NB4 (cell line): Measurements from ENCODE around the gene PDGFD.

Source experiments
- DNase-seq: peaks from one replicate; pipeline ENCODE4 v3.0.0; 2010; ENCODE audit warnings: low read depth
- H3K4me3 ChIP-seq: one replicate; pipeline ENCODE4 v1.5.1; 2011; ENCODE audit warnings: mild to moderate bottlenecking, low read depth, low read length, moderate library complexity
- MYC ChIP-seq: IDR thresholded peaks from 2 replicates; pipeline ENCODE4 v1.6.1; 2011; ENCODE audit warnings: low read depth, low read length
- POLR2A ChIP-seq: IDR thresholded peaks from 2 replicates; pipeline ENCODE4 v1.6.1; 2011; ENCODE audit warnings: mild to moderate bottlenecking; ENCODE audit not compliant: insufficient read length; ENCODE audit errors: extremely low read depth
- TF ChIP-seq, protein P1 (sequence below): IDR thresholded peaks from 2 replicates; pipeline ENCODE4 v1.6.1; 2011; ENCODE audit warnings: low read depth, low read length
- TF ChIP-seq, protein P2 (sequence below): IDR thresholded peaks from one replicate; pipeline ENCODE4 v1.5.1; 2012; ENCODE audit warnings: low read depth, low read length

PDGFD gene

DNA sequence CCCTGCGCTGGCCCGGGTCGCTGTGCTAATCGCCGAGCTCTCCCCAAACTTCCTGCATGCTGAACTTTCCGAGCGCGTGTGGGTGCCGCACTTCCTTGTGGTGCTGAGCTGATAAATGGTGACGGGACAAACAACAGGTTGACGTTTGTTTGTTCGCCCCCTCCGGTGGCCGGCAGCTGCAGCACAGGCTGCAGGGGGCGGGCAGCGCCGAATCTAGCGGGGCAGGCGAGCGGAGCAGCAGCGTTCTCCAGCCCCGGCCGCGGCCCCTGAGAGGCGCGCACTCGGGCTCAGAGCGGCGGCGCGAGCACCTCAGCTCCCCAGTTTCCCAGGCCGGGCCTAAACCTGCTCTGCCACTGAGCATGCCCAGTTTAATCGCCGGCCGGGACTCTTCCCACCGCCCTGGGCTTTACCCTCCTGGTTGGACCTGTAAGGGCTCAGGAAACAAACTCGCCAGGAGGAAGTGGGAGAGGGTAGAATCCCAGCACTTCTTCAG, at the start of gene PDGFD:
TSS of gene PDGFD (minus strand) at position 120 of the 493 bp plus-strand sequence.
- DNase-seq: peak; percentile 8

DNA sequence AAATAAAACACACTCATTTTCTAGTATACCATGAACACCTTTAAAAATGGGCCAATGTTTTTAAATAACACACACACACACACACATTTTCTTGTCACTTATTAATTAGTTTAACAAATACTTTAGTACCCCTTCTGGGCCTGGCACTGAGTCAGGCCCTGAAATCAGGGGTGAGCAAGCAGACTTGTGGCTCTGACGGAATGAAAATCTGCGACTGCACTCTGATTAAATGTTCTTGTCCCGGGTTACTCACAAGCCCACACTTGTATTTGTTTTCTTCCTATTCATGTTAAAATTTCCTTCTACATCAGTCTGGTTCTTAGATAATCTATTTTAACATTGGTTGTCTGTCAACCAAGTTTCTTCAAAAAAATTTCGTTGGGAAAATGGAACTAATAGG, 43.0 kb upstream of the PDGFD start:
- H3K4me3 ChIP-seq: no peak overlapping the region
- no peak for TF ChIP-seq MYC
- DNase-seq: no peak

More for the DNA sequence above, at the start of gene PDGFD:
- TF ChIP-seq, protein P1, sequence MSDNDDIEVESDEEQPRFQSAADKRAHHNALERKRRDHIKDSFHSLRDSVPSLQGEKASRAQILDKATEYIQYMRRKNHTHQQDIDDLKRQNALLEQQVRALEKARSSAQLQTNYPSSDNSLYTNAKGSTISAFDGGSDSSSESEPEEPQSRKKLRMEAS: no peak
- TF ChIP-seq, protein P2, sequence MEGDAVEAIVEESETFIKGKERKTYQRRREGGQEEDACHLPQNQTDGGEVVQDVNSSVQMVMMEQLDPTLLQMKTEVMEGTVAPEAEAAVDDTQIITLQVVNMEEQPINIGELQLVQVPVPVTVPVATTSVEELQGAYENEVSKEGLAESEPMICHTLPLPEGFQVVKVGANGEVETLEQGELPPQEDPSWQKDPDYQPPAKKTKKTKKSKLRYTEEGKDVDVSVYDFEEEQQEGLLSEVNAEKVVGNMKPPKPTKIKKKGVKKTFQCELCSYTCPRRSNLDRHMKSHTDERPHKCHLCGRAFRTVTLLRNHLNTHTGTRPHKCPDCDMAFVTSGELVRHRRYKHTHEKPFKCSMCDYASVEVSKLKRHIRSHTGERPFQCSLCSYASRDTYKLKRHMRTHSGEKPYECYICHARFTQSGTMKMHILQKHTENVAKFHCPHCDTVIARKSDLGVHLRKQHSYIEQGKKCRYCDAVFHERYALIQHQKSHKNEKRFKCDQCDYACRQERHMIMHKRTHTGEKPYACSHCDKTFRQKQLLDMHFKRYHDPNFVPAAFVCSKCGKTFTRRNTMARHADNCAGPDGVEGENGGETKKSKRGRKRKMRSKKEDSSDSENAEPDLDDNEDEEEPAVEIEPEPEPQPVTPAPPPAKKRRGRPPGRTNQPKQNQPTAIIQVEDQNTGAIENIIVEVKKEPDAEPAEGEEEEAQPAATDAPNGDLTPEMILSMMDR: no peak
- TF ChIP-seq MYC: no peak
- TF ChIP-seq POLR2A: no peak
- H3K4me3 ChIP-seq: no peak within 1 kb of the TSS

DNA sequence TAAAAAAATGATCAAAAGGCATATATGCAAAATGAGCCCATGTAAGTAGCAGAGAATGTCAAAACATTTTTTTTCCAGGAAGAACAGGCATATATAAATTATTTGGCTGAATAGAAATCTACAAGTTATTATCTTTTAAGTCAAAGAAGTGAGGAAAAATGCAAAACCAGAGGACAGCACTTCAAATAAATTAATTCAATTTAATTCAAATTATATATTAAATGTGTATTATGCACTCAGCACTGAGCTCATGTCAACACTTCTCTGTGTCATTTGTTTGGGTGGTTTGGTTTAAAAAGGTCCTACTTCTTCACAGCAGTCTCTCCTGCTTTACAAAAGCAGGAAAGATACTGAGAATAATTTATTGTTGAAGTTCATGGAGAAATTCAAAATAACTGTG, 41.9 kb upstream of the PDGFD start:
- DNase-seq: no peak
- no peak overlapping the region for H3K4me3 ChIP-seq
- no peak for TF ChIP-seq POLR2A

DNA sequence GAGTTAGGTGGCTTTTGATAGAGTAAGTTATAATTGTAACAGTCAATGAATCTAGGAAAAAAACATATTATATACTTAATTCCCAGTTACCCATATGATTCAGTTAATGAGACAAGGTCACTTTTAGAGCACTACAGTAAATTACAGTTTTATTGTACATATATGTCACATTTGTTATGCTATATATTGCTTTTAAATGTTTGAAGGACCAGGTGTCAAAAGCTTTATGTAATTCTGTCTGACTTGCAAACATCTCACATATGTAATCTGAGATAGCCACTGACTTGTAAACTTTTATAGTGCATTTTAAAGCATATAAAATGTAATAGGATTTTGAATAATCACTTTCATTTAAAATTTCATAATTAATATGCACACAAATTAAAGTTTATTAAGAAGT, 36.7 kb upstream of the PDGFD start:
- no peak overlapping the region for H3K4me3 ChIP-seq
- DNase-seq: no peak
- TF ChIP-seq MYC: no peak

DNA sequence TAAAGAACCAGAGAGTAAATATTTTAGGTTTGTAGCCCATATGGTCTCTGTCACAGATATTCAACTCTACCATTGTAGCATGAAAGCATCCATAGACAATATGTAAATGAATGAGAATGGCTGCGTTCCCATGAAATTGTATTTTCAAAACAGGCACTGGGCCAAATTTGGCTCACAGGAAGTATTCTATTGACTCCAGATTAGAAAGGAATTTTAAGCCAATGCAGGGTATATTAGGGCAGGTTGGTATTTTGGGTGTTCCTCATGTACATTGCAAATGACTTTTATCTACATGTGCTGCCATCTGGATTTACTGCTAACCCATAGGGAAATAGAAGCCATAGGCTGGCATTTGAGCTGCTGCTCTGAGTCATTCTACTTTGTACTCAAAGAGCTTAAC, 35.1 kb upstream of the PDGFD start:
- DNase-seq: no peak
- no peak for TF ChIP-seq POLR2A
- no peak for TF ChIP-seq MYC
- TF ChIP-seq, protein P2: no peak
- TF ChIP-seq, protein P1: no peak
- H3K4me3 ChIP-seq: no peak overlapping the region

DNA sequence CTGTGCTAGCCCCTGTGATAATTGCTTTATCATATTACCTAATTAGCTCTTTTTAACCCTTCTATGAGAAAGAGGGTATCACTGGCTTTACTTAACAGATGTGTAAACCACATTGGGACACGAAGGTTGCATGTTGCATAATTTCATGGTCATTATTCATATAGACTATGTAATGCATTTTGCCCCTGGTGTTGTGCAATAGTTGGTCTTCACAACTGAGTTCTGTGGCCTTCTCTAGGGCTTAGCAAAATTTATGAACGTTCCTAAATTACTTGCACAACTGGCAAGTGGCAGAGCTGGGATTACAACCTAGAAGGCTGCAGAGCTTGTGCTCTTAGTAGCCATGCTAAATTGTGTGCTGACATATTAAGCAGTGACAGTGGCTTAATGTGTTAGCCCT, 34.6 kb upstream of the PDGFD start:
- TF ChIP-seq POLR2A: no peak
- no peak for TF ChIP-seq MYC
- TF ChIP-seq, protein P2: no peak
- TF ChIP-seq, protein P1: no peak
- no peak overlapping the region for H3K4me3 ChIP-seq
- peak; percentile 84 for DNase-seq

DNA sequence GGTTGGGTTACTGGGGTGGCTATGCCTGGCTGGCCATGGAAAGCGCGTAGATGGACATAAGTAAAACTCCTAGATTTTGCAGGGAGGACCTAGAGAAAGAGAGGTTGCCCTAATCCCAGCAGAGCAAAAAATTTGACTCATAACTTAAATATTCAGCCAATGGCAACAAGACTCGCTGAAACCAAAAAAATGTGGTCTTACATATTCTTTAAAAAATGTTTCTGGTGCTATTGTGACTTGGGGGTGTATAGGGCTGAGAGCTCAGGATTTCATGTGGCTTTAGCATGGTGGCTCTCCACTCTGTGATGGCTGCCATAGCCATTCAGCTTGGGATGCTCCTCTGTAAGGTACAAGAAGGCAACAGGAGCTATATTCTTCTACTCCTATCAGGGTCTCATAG, 27.2 kb upstream of the PDGFD start:
- TF ChIP-seq POLR2A (no peak), MYC (no peak)
- TF ChIP-seq, protein P1: no peak
- TF ChIP-seq, protein P2: no peak
- no peak for DNase-seq
- H3K4me3 ChIP-seq: no peak overlapping the region
